HG03521 (cell line): Measurements from ENCODE around the gene ALKBH4.
"Not testable (repeated sequence)": the region's sequence is repeated elsewhere in the genome, so short reads cannot be mapped to it uniquely, and the experiment has no call there.

ENCODE experiments used
- ATAC-seq: cut with Tn5 transposase; IDR thresholded peaks from one replicate; pipeline ENCODE4 v1.9.1; 2021; ENCODE audit warnings: mild to moderate bottlenecking, moderate library complexity; ENCODE audit not compliant: unreplicated experiment

ALKBH4 gene

GRCh38 chr7:102464577-102465280 is at the start of gene ALKBH4, which contains the start of gene LRWD1:
Gene ALKBH4 (minus strand): TSS chr7:102464863. CDS start chr7:102464836, 27 bp downstream.
Gene LRWD1 (plus strand): TSS chr7:102464984. CDS start chr7:102465081, 97 bp downstream.
- peak; percentile 90 for ATAC-seq

GRCh38 chr7:102512642-102513221 is 48.1 kb upstream of the ALKBH4 start:
- not testable (repeated sequence) for ATAC-seq

- peak; percentile 41 for ATAC-seq
These were observed 47.3 kb upstream of the ALKBH4 start for GRCh38 chr7:102511860-102512522.

- ATAC-seq: not testable (repeated sequence)
These were observed 45.9 kb upstream of the ALKBH4 start for GRCh38 chr7:102510575-102510974.

GRCh38 chr7:102507410-102508088 is 42.9 kb upstream of the ALKBH4 start:
- not testable (repeated sequence) for ATAC-seq

GRCh38 chr7:102505298-102506185 is 40.9 kb upstream of the ALKBH4 start:
- not testable (repeated sequence) for ATAC-seq

GRCh38 chr7:102503141-102503540 is 38.5 kb upstream of the ALKBH4 start:
- ATAC-seq: not testable (repeated sequence)

- ATAC-seq: not testable (repeated sequence)
These were observed 33.7 kb upstream of the ALKBH4 start for GRCh38 chr7:102498321-102498720.

- ATAC-seq: not testable (repeated sequence)
These were observed 32.6 kb upstream of the ALKBH4 start for GRCh38 chr7:102497308-102497707.

- ATAC-seq: not testable (repeated sequence)
These were observed 32.2 kb upstream of the ALKBH4 start for GRCh38 chr7:102496861-102497260.

GRCh38 chr7:102494473-102495149 is 29.9 kb upstream of the ALKBH4 start:
- peak; percentile 66 for ATAC-seq

GRCh38 chr7:102494026-102494425 is 29.4 kb upstream of the ALKBH4 start:
- not testable (repeated sequence) for ATAC-seq

GRCh38 chr7:102493220-102493935 is 28.7 kb upstream of the ALKBH4 start:
- peak; percentile 37 for ATAC-seq

- ATAC-seq: peak; percentile 34
These were observed 25.9 kb upstream of the ALKBH4 start for GRCh38 chr7:102490529-102491075.

- ATAC-seq: not testable (repeated sequence)
These were observed 19.7 kb upstream of the ALKBH4 start for GRCh38 chr7:102484317-102484716.

- ATAC-seq: not testable (repeated sequence)
These were observed 17.3 kb upstream of the ALKBH4 start for GRCh38 chr7:102481962-102482361.

GRCh38 chr7:102479982-102480637 is 15.4 kb upstream of the ALKBH4 start:
- ATAC-seq: not testable (repeated sequence)

GRCh38 chr7:102479209-102479584 is 14.5 kb upstream of the ALKBH4 start:
- ATAC-seq: peak; percentile 16
